ENCODE measurements around the gene GTF2IRD2. TPM values are rescaled to one million over a fixed set of nuclear protein-coding genes. Genes with fewer than 3 reads are reported as not detected.
A peak's percentile ranks its signal among the peaks of the same experiment; 100 is the strongest.
"Not testable (repeated sequence)": the region's sequence is repeated elsewhere in the genome, so short reads cannot be mapped to it uniquely, and the experiment has no call there.

Gene GTF2IRD2
- 1 to 10 TPM; 2.8 to 3.2 TPM for total RNA-seq

- H3K27me3 Mint-ChIP-seq, result not testable (repeated sequence)
Measured at GRCh38 chr7:74850833-74851721, at the start of gene GTF2IRD2. Gene GTF2IRD2 (minus strand): TSS chr7:74851605. CDS start chr7:74836378, 15,227 bp downstream.

GRCh38 chr7:74890158-74891123 lies 39.0 kb upstream of the GTF2IRD2 start:
- H3K4me3 Mint-ChIP-seq, result peak overlapping the region; percentile 80
- intact Hi-C loops (cut with micrococcal nuclease); H3K36me3 Mint-ChIP-seq; H3K9me3 Mint-ChIP-seq; H3K4me1 Mint-ChIP-seq (ENCODE audit: low read depth); H3K27me3 Mint-ChIP-seq; CTCF ChIA-PET; POLR2A ChIA-PET: not testable (repeated sequence)
- DNase-seq, result peak; percentile 89
- H3K27ac Mint-ChIP-seq, result peak overlapping the region; percentile 87

More at GRCh38 chr7:74850833-74851721, at the start of gene GTF2IRD2:
- Mint-ChIP-seq H3K27ac (peak within 1 kb of the TSS; percentile 60), H3K4me3 (peak within 1 kb of the TSS; percentile 59)
- intact Hi-C loops (cut with micrococcal nuclease); CTCF ChIA-PET; H3K9me3 Mint-ChIP-seq; H3K4me1 Mint-ChIP-seq (ENCODE audit: low read depth); POLR2A ChIA-PET; H3K36me3 Mint-ChIP-seq: not testable (repeated sequence)
- peak; percentile 83 for DNase-seq

GRCh38 chr7:74889518-74890129 lies 38.2 kb upstream of the GTF2IRD2 start:
- H3K4me1 Mint-ChIP-seq (ENCODE audit: low read depth); intact Hi-C loops (cut with micrococcal nuclease); H3K27ac Mint-ChIP-seq; CTCF ChIA-PET; H3K27me3 Mint-ChIP-seq; H3K36me3 Mint-ChIP-seq; POLR2A ChIA-PET; H3K9me3 Mint-ChIP-seq; DNase-seq: not testable (repeated sequence)
- H3K4me3 Mint-ChIP-seq, result peak overlapping the region; percentile 66

- intact Hi-C loops (cut with micrococcal nuclease); H3K4me1 Mint-ChIP-seq (ENCODE audit: low read depth); H3K36me3 Mint-ChIP-seq; H3K27me3 Mint-ChIP-seq; H3K4me3 Mint-ChIP-seq; POLR2A ChIA-PET; DNase-seq; H3K9me3 Mint-ChIP-seq; H3K27ac Mint-ChIP-seq; CTCF ChIA-PET: not testable (repeated sequence)
Measured at GRCh38 chr7:74885295-74885694, 33.9 kb upstream of the GTF2IRD2 start.

GRCh38 chr7:74882110-74882509 lies 30.7 kb upstream of the GTF2IRD2 start:
- POLR2A ChIA-PET; H3K4me1 Mint-ChIP-seq (ENCODE audit: low read depth); H3K9me3 Mint-ChIP-seq; H3K4me3 Mint-ChIP-seq; H3K27me3 Mint-ChIP-seq; intact Hi-C loops (cut with micrococcal nuclease); H3K27ac Mint-ChIP-seq; H3K36me3 Mint-ChIP-seq; CTCF ChIA-PET; DNase-seq: not testable (repeated sequence)

- POLR2A ChIA-PET, result not testable (repeated sequence)
Measured at GRCh38 chr7:74874748-74875512, 23.5 kb upstream of the GTF2IRD2 start.

GRCh38 chr7:74874104-74874747 lies 22.8 kb upstream of the GTF2IRD2 start:
- H3K4me3 Mint-ChIP-seq; H3K27me3 Mint-ChIP-seq; DNase-seq; H3K36me3 Mint-ChIP-seq; H3K4me1 Mint-ChIP-seq (ENCODE audit: low read depth); POLR2A ChIA-PET; H3K27ac Mint-ChIP-seq; H3K9me3 Mint-ChIP-seq; CTCF ChIA-PET; intact Hi-C loops (cut with micrococcal nuclease): not testable (repeated sequence)

More at GRCh38 chr7:74874748-74875512, 23.5 kb upstream of the GTF2IRD2 start:
- CTCF ChIA-PET; DNase-seq; H3K27ac Mint-ChIP-seq; H3K9me3 Mint-ChIP-seq; H3K4me3 Mint-ChIP-seq; H3K36me3 Mint-ChIP-seq; H3K4me1 Mint-ChIP-seq (ENCODE audit: low read depth); intact Hi-C loops (cut with micrococcal nuclease); H3K27me3 Mint-ChIP-seq: not testable (repeated sequence)

GRCh38 chr7:74872542-74872941 lies 21.1 kb upstream of the GTF2IRD2 start:
- POLR2A ChIA-PET, result not testable (repeated sequence)

GRCh38 chr7:74865777-74866176 lies 14.4 kb upstream of the GTF2IRD2 start:
- H3K9me3 Mint-ChIP-seq; H3K4me1 Mint-ChIP-seq (ENCODE audit: low read depth); POLR2A ChIA-PET; H3K27ac Mint-ChIP-seq; DNase-seq; intact Hi-C loops (cut with micrococcal nuclease); H3K27me3 Mint-ChIP-seq; H3K4me3 Mint-ChIP-seq; H3K36me3 Mint-ChIP-seq; CTCF ChIA-PET: not testable (repeated sequence)

More at GRCh38 chr7:74872542-74872941, 21.1 kb upstream of the GTF2IRD2 start:
- DNase-seq; H3K27me3 Mint-ChIP-seq; H3K27ac Mint-ChIP-seq; H3K9me3 Mint-ChIP-seq; intact Hi-C loops (cut with micrococcal nuclease); H3K4me1 Mint-ChIP-seq (ENCODE audit: low read depth); H3K36me3 Mint-ChIP-seq; CTCF ChIA-PET; H3K4me3 Mint-ChIP-seq: not testable (repeated sequence)

GRCh38 chr7:74849853-74850252 lies 1.6 kb downstream of the GTF2IRD2 start:
- H3K27ac Mint-ChIP-seq; CTCF ChIA-PET; H3K4me3 Mint-ChIP-seq; POLR2A ChIA-PET; H3K36me3 Mint-ChIP-seq; H3K4me1 Mint-ChIP-seq (ENCODE audit: low read depth); H3K9me3 Mint-ChIP-seq; H3K27me3 Mint-ChIP-seq; DNase-seq; intact Hi-C loops (cut with micrococcal nuclease): not testable (repeated sequence)

- H3K36me3 Mint-ChIP-seq; H3K4me1 Mint-ChIP-seq (ENCODE audit: low read depth); POLR2A ChIA-PET; H3K27ac Mint-ChIP-seq; H3K4me3 Mint-ChIP-seq; H3K9me3 Mint-ChIP-seq; intact Hi-C loops (cut with micrococcal nuclease); H3K27me3 Mint-ChIP-seq; DNase-seq; CTCF ChIA-PET: not testable (repeated sequence)
Measured at GRCh38 chr7:74830411-74830810, 21.0 kb downstream of the GTF2IRD2 start.

Data from activated CD4-positive, alpha-beta memory T cell treated with anti-CD3 and anti-CD28 coated beads for 36 hours (primary cell).